Tibial artery (tissue), 4 donors: ENCODE data around the gene SLC44A5.
A peak's percentile ranks its signal among the peaks of the same experiment; 100 is the strongest.

ENCODE experiments used
- DNase-seq, 2 donors: peaks; one replicate each; pipeline ENCODE4 v3.0.0-alpha.2; 2019
- H3K27ac ChIP-seq, 2 donors: fragments of 200-600 bp; sonication (generic) in 1 of 2; 1 replicate in 1 of 2; 2 replicates in 1 of 2; pipeline ENCODE4 v1.5.1; 2018 to 2019; ENCODE audit warnings: mild to moderate bottlenecking in 1 of 2
- H3K27me3 ChIP-seq, 2 donors: fragments of 200-600 bp; sonication (generic) in 1 of 2; one replicate each; pipeline versions ENCODE4 v1.5.1 to v1.6.0; 2016 to 2019
- H3K36me3 ChIP-seq, 3 donors: fragments of 200-600 bp; sonication (generic) in 2 of 3; one replicate each; pipeline ENCODE4 v1.5.1; 2016 to 2019; ENCODE audit warnings: mild to moderate bottlenecking in 2 of 3
- H3K4me1 ChIP-seq, 4 donors: fragments of 200-600 bp; sonication (generic) in 2 of 4; 1 replicate in 3 of 4; 2 replicates in 1 of 4; pipeline ENCODE4 v1.5.1; 2016 to 2019
- H3K4me3 ChIP-seq, 2 donors: fragments of 200-600 bp; sonication (generic) in 1 of 2; 1 replicate in 1 of 2; 2 replicates in 1 of 2; pipeline ENCODE4 v1.5.1; 2018 to 2019; ENCODE audit warnings: mild to moderate bottlenecking in 2 of 2
- H3K9me3 ChIP-seq, 3 donors: fragments of 200-600 bp; sonication (generic) in 1 of 3; one replicate each; pipeline ENCODE4 v1.5.1; 2016 to 2019
- intact Hi-C: fragments of 100-400 bp; cut with DNase I; formaldehyde crosslinking; loops from one replicate; pipeline ENCODE4 v1.15.0; 2023; ENCODE audit warnings: low total_unique reads
- TF ChIP-seq, protein P1 (sequence below), 2 experiments: fragments of 200-600 bp in 1 of 2; fragments of 450-650 bp in 1 of 2; IDR thresholded peaks; one replicate each; pipeline ENCODE4 v1.5.1; 2017 to 2019; ENCODE audit warnings: antibody characterized with exemption in 2 of 2, mild to moderate bottlenecking in 1 of 2, moderate library complexity in 1 of 2

SLC44A5 gene

DNA sequence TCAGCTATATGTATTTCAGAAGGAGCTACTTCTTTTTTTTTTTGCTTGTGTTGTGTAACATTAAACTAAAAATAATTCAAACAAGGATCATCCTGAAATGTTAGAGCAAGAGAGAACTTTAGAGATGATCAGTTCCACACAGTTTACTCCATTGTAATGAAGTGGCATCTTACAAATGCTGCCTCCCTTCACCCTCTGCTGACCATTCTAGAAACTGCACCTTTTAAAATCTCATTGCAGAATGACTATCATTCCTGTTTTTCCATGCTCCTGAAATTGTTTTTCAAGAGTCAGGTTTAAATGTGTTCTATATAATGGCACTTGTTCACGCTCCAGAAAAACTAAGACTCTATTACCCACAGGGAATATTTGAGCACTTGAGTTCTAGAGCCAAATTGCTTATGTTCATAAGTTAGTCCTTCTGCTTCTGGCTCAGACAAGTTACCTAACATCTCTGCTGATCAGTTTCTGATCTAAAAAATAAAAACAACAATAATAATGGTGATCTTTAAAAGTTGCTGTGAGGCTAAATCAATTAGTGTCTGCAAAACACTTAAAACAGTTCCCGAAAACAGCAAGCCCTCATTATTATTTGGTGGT lies 21.5 kb upstream of the SLC44A5 start:
- no peak overlapping the region for H3K4me3 ChIP-seq
- intact Hi-C loops = no loop called here
- H3K27me3 ChIP-seq = no peaks in the 10 kb centered on the region
- TF ChIP-seq, protein P1, sequence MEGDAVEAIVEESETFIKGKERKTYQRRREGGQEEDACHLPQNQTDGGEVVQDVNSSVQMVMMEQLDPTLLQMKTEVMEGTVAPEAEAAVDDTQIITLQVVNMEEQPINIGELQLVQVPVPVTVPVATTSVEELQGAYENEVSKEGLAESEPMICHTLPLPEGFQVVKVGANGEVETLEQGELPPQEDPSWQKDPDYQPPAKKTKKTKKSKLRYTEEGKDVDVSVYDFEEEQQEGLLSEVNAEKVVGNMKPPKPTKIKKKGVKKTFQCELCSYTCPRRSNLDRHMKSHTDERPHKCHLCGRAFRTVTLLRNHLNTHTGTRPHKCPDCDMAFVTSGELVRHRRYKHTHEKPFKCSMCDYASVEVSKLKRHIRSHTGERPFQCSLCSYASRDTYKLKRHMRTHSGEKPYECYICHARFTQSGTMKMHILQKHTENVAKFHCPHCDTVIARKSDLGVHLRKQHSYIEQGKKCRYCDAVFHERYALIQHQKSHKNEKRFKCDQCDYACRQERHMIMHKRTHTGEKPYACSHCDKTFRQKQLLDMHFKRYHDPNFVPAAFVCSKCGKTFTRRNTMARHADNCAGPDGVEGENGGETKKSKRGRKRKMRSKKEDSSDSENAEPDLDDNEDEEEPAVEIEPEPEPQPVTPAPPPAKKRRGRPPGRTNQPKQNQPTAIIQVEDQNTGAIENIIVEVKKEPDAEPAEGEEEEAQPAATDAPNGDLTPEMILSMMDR (IDR thresholded peaks at IDR 0.05) = peak; percentile 62 to 65
- no peak for DNase-seq
- no peaks in the 10 kb centered on the region for H3K9me3 ChIP-seq
- no peak overlapping the region for H3K27ac ChIP-seq
- H3K36me3 ChIP-seq = no peaks in the 10 kb centered on the region
- H3K4me1 ChIP-seq = no peaks in the 10 kb centered on the region

DNA sequence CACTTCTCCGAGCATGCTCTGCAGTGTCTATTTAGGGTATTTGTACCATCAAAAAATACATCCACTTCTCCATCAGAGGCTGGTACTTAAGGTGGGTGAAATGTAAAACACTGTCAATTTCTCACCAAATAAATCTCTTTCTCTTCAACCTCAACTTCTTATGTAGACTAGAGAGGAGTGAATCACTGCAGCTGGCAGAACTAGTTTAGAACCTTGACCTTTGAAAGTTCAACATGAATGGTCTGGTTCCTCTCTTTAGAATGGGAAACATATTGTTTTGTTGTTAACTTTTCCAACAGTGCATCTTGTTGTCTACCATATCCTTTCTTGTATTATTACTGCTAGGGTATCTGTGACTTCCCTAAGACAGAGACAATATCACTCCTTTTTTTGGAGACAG lies 20.1 kb upstream of the SLC44A5 start:
- H3K36me3 ChIP-seq = no peaks in the 10 kb centered on the region
- intact Hi-C loops = no loop called here
- no peak for DNase-seq
- H3K27ac ChIP-seq = no peak overlapping the region
- TF ChIP-seq, protein P1 (IDR thresholded peaks at IDR 0.05) = no peak
- H3K9me3 ChIP-seq = no peaks in the 10 kb centered on the region
- H3K27me3 ChIP-seq = peaks cover 0 to 4% of the 10 kb centered on the region in 2 donors
- H3K4me1 ChIP-seq = no peaks in the 10 kb centered on the region
- no peak overlapping the region for H3K4me3 ChIP-seq

DNA sequence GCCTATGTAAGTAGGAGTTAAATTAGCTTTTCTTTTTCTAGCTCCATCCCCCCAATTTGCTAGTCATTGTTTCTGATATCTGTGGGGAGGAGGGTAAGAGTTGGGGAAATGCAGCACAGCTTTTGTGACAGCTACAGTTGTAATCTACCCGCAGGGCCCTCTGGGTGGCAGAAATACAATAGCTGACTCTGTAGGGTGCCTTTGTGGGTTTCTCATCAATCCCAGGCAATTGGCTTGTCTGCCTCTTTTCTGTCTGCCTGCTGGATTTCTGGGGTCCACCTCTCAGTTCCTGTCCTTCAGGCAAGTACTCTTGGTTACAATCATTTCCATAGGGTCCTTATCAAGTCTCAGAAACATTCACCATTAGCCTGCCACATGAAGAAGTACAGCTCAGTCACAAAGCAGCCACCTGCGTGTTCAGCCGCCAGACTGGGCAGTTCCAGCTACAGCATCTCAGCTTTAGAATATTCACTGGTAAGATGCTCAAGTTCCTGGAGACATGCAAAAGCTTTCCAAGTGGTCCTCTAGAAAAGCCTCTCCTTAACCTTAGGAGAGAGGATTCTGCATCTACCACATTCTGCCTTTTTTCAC lies 19.2 kb upstream of the SLC44A5 start:
- Histone ChIP-seq H3K27ac (no peak overlapping the region), H3K4me3 (no peak overlapping the region), H3K4me1 (no peaks in the 10 kb centered on the region), H3K27me3 (peaks cover 0 to 4% of the 10 kb centered on the region in 2 donors), H3K9me3 (no peaks in the 10 kb centered on the region), H3K36me3 (no peaks in the 10 kb centered on the region)
- intact Hi-C loops = no loop called here
- TF ChIP-seq, protein P1 (IDR thresholded peaks at IDR 0.05) = no peak
- DNase-seq = no peak

DNA sequence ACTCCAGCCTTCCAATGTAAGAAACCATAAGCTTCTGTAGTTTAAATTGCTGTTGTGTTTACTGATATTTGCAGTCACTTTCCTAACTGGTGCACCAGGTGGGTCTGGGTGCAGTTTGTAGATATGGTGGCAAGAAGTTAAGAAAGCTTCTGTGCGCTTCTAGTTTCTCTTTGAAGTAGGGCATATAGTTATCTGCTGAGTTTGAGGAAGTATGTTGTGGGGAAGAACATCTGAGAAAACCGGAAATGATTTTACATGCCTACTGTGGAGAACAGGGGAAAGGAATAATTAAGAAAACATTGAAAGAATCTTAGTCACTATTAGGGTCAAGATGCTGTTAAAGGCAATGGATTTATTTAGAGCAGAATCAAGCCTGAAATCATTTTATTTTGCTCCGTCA lies 14.9 kb upstream of the SLC44A5 start:
- Histone ChIP-seq H3K4me1 (no peaks in the 10 kb centered on the region), H3K4me3 (no peak overlapping the region), H3K36me3 (no peaks in the 10 kb centered on the region), H3K9me3 (no peaks in the 10 kb centered on the region), H3K27ac (no peak overlapping the region), H3K27me3 (peaks cover 0 to 4% of the 10 kb centered on the region in 2 donors)
- intact Hi-C loops = no loop called here
- TF ChIP-seq, protein P1 (IDR thresholded peaks at IDR 0.05) = no peak
- no peak for DNase-seq

DNA sequence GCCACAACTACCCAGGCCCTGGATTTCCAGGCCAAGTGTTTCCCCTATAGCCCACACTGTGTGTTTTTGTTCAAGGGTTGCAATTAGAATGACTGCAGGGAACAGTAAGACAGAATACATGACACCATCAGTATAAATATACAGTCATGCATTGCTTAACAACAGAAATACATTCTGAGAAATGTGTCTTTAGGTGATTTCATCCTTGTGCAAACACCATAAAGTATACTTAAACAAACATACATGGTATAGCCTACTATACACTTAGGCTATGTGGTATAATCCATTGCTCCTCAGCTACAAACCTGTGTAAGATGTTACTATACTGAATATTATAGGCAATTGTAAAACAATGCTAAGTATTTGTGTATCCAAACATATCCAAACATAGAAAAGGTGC lies 7.5 kb upstream of the SLC44A5 start:
- Histone ChIP-seq H3K27ac (no peak overlapping the region), H3K4me3 (no peak overlapping the region), H3K27me3 (peaks cover 0 to 11% of the 10 kb centered on the region in 2 donors), H3K4me1 (peaks cover 0 to 28% (median 22%) of the 10 kb centered on the region in 4 donors), H3K36me3 (no peaks in the 10 kb centered on the region), H3K9me3 (no peaks in the 10 kb centered on the region)
- intact Hi-C loops = no loop called here
- no peak for DNase-seq
- TF ChIP-seq, protein P1 (IDR thresholded peaks at IDR 0.05) = no peak
